Stomach (tissue), 4 donors: ENCODE results near the gene INPP4B.

Experiments used
- CTCF ChIP-seq, 7 experiments: fragments of 450-650 bp in 4 of 7; fragments of 200-600 bp in 3 of 7; sonication (generic) in 3 of 7; IDR thresholded peaks; one replicate each; pipeline ENCODE4 v1.5.1; 2016 to 2019; ENCODE audit warnings: antibody characterized with exemption in 7 of 7, control low read depth in 2 of 7, mild to moderate bottlenecking in 1 of 7
- POLR2AphosphoS5 ChIP-seq, 3 donors: sonication (generic); formaldehyde crosslinking; IDR thresholded peaks; one replicate each; pipeline ENCODE4 v1.6.1; 2016; ENCODE audit warnings: antibody characterized with exemption in 3 of 3

- TF ChIP-seq POLR2AphosphoS5 (IDR thresholded peaks at IDR 0.05) (no peak), CTCF (IDR thresholded peaks at IDR 0.05) (no peak)
Observed at GRCh38 chr4:142380052-142380602, 466.0 kb downstream of the INPP4B start.
